Epithelial cell of proximal tubule (primary cell): ENCODE measurements around the gene LENG9. TPM values are rescaled to one million over a fixed set of nuclear protein-coding genes. Genes with fewer than 3 reads are reported as not detected.

ENCODE experiments used
- DNase-seq: peaks from one replicate; pipeline ENCODE4 v3.0.0-alpha.2; 2011; ENCODE audit warnings: low read depth
- H3K4me3 ChIP-seq: 2 replicates; pipeline ENCODE4 v1.5.1; 2011; ENCODE audit warnings: low read depth, mild to moderate bottlenecking, low read length
- total RNA-seq: library from RNA; depleted of rRNA; stranded (reverse); fragments of >200 nt; gene quantifications from 2 replicates; pipeline ENCODE4 v1.2.3, GENCODE V29; 2015
- TF ChIP-seq, protein P1 (sequence below): conservative IDR thresholded peaks from 2 replicates; pipeline ENCODE4 v1.5.1; 2012; ENCODE audit warnings: low read depth, mild to moderate bottlenecking, low read length

The LENG9 gene
- total RNA-seq, 1 donor from 2014 or later: 4.1 TPM

- no peak for DNase-seq
- TF ChIP-seq, protein P1, sequence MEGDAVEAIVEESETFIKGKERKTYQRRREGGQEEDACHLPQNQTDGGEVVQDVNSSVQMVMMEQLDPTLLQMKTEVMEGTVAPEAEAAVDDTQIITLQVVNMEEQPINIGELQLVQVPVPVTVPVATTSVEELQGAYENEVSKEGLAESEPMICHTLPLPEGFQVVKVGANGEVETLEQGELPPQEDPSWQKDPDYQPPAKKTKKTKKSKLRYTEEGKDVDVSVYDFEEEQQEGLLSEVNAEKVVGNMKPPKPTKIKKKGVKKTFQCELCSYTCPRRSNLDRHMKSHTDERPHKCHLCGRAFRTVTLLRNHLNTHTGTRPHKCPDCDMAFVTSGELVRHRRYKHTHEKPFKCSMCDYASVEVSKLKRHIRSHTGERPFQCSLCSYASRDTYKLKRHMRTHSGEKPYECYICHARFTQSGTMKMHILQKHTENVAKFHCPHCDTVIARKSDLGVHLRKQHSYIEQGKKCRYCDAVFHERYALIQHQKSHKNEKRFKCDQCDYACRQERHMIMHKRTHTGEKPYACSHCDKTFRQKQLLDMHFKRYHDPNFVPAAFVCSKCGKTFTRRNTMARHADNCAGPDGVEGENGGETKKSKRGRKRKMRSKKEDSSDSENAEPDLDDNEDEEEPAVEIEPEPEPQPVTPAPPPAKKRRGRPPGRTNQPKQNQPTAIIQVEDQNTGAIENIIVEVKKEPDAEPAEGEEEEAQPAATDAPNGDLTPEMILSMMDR: no peak
- H3K4me3 ChIP-seq: no peak overlapping the region
Measured at GRCh38 chr19:54455786-54456422, 7.7 kb downstream of the LENG9 start.

- DNase-seq: no peak
- no peak overlapping the region for H3K4me3 ChIP-seq
- TF ChIP-seq, protein P1: no peak
Measured at GRCh38 chr19:54454781-54455675, 8.6 kb downstream of the LENG9 start.

DNA sequence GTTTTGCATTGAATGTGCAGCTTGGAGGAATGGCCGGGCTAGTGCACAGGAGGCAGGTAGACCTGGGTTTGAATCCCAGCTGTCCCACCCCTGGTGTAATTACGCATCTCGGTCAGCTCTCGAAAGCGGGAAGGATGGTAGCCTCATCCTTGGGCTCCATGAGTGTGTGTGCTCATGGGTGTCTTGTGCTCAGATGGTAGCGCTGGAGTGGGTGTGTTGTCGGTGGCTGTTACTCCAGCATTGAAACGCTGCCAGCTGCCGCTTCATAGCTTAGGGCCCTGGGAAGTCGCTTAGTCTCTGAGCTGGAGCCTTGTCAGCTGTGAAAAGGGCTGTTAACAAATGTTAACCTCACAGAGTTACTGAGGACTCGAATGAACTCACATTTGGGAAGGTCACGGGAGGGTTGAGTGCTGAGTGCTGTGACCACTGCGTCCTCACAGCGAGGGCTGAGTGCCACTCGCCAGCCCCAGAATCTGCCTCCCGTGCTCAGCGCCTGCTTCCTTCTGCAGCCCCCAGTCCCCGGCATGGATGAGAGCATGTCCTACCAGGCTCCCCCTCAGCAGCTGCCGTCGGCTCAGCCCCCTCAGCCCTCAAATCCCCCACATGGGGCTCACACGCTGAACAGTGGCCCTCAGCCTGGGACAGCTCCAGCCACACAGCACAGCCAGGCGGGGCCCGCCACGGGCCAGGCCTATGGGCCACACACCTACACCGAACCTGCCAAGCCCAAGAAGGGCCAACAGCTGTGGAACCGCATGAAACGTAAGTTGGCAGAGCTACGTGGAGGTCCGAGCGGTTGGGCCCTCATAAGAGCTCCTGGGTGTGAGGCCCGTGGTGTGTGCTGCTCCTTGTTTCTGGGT, 9.4 kb downstream of the LENG9 start:
- no peak for DNase-seq
- no peak overlapping the region for H3K4me3 ChIP-seq
- TF ChIP-seq, protein P1: no peak

GRCh38 chr19:54452626-54453025, 11.0 kb downstream of the LENG9 start:
- H3K4me3 ChIP-seq: no peak overlapping the region
- TF ChIP-seq, protein P1: no peak
- DNase-seq: no peak

DNA sequence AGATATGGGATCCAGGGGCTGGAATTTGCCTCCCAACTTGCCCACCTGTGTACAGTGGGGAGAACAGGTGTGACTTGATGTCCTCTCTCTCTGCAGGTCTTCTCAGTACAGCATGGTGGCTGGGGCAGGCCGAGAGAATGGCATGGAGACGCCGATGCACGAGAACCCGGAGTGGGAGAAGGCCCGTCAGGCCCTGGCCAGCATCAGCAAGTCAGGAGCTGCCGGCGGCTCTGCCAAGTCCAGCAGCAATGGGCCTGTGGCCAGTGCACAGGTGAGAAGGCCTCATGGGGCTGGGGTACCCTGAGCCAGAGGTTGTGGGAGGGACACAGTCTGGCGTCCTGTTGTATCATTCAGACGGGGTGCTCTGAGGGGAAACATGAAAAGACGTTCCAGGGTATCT, 11.6 kb downstream of the LENG9 start:
- TF ChIP-seq, protein P1: no peak
- H3K4me3 ChIP-seq: no peak overlapping the region
- no peak for DNase-seq

DNA sequence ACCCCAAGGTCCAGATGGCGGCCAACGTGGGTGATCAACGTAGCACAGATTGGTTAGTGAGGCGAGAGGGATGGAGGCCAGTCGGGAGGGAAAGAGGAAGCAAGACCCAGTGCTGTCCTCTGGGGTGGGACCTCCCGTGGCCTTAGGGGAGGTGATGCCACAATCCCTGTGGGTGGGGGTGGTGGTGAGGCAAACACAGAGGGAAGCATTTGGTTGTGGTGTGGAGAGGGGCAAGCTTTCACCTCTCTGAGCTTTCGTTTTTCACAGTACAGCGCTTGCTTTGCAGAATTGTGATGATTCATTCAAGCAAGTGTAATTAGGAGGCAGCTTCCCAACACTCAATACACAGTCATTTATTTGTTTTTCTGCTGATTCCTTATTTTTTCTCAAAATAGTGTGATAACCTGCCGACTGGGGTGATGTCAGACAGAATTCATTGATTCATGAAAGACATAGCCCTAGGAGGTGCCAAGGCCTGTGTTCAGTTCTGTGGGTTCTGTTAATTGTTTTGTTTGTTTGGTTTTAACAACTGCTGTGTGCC, 12.2 kb downstream of the LENG9 start:
- no peak for DNase-seq
- H3K4me3 ChIP-seq: peak overlapping the region; percentile 80

More for the DNA sequence above, 12.2 kb downstream of the LENG9 start:
- TF ChIP-seq, protein P1: no peak
